GM19328 (cell line): ENCODE data around the gene ARHGAP4.

Source experiments
- ATAC-seq: cut with Tn5 transposase; IDR thresholded peaks from one replicate; pipeline ENCODE4 v1.9.1; 2021; ENCODE audit warnings: mild to moderate bottlenecking, moderate library complexity; ENCODE audit not compliant: unreplicated experiment

The ARHGAP4 gene

GRCh38 chrX:153964105-153964504 lies 38.0 kb upstream of the ARHGAP4 start:
- ATAC-seq = no peak

- ATAC-seq = no peak
These were observed 37.5 kb upstream of the ARHGAP4 start for GRCh38 chrX:153963546-153963945.

GRCh38 chrX:153961292-153961691 lies 35.2 kb upstream of the ARHGAP4 start:
- no peak for ATAC-seq

GRCh38 chrX:153960786-153961185 lies 34.7 kb upstream of the ARHGAP4 start:
- ATAC-seq = no peak

- ATAC-seq = no peak
These were observed 34.0 kb upstream of the ARHGAP4 start for GRCh38 chrX:153960077-153960476.

- no peak for ATAC-seq
These were observed 33.6 kb upstream of the ARHGAP4 start for GRCh38 chrX:153959649-153960048.

- ATAC-seq = no peak
These were observed 32.5 kb upstream of the ARHGAP4 start for GRCh38 chrX:153958605-153959004.

- ATAC-seq = no peak
These were observed 31.2 kb upstream of the ARHGAP4 start for GRCh38 chrX:153957224-153957623.

- no peak for ATAC-seq
These were observed 30.2 kb upstream of the ARHGAP4 start for GRCh38 chrX:153956044-153956907.

GRCh38 chrX:153955228-153955732 lies 29.2 kb upstream of the ARHGAP4 start:
- no peak for ATAC-seq

GRCh38 chrX:153954558-153955227 lies 28.6 kb upstream of the ARHGAP4 start:
- no peak for ATAC-seq

GRCh38 chrX:153953892-153954557 lies 28.0 kb upstream of the ARHGAP4 start:
- ATAC-seq = no peak

- no peak for ATAC-seq
These were observed 27.3 kb upstream of the ARHGAP4 start for GRCh38 chrX:153953342-153953830.

- ATAC-seq = no peak
These were observed 26.4 kb upstream of the ARHGAP4 start for GRCh38 chrX:153952373-153953026.

GRCh38 chrX:153951683-153952372 lies 25.8 kb upstream of the ARHGAP4 start:
- no peak for ATAC-seq

GRCh38 chrX:153950127-153950526 lies 24.1 kb upstream of the ARHGAP4 start:
- no peak for ATAC-seq

GRCh38 chrX:153948847-153949805 lies 23.1 kb upstream of the ARHGAP4 start:
- ATAC-seq = no peak

GRCh38 chrX:153948002-153948466 lies 22.0 kb upstream of the ARHGAP4 start:
- ATAC-seq = no peak
